Fibroblast of lung (primary cell): ENCODE data around the gene SPPL2C.

Source experiments
- CTCF ChIP-seq, 2 donors: IDR thresholded peaks in 1 of 2; conservative IDR thresholded peaks in 1 of 2; 1 replicate in 1 of 2; 2 replicates in 1 of 2; pipeline ENCODE4 v1.5.1; 2011 to 2012; ENCODE audit warnings: low read length in 2 of 2, control low read depth in 1 of 2, inconsistent platforms in 1 of 2, low read depth in 1 of 2, mild to moderate bottlenecking in 1 of 2
- EZH2 ChIP-seq: IDR thresholded peaks from 2 replicates; pipeline ENCODE4 v1.5.1; 2012; ENCODE audit warnings: low read length, control low read depth, mild to moderate bottlenecking; ENCODE audit errors: missing control alignments

DNA sequence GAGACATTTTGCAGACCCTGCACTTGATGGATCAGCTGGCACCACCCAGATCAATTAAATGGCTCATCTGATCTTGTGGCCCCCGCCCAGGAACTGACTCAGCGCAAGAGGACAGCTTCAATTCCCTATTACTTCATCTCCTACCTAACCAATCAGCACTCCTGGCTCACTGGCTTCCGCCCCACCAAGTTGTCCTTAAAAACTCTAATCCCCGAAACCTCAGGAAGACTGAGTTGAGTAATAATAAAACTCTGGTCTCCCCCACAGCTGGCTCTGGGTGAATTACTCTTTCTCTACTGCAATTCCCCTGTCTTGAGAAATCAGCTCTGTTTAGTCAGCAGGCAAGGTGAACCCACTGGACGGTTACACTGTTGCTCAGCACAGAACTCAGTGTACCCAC is 23.6 kb downstream of the SPPL2C start:
- TF ChIP-seq CTCF (conservative IDR thresholded peaks at IDR 0.05 in 1 of 2, IDR thresholded peaks at IDR 0.05 in 1 of 2; ENCODE audit: low read depth in 1 of 2, low read length in 2 of 2) = no peak
- TF ChIP-seq EZH2 = no peak
